Measurements from ENCODE around the gene SLC39A11. TPM values are rescaled to one million over a fixed set of nuclear protein-coding genes. Genes with fewer than 3 reads are reported as not detected.
"Not testable (repeated sequence)": the region's sequence is repeated elsewhere in the genome, so short reads cannot be mapped to it uniquely, and the experiment has no call there.

The SLC39A11 gene
- polyA plus RNA-seq, 3 donors = 27.0 to 30.4 (median 27.4) TPM

DNA sequence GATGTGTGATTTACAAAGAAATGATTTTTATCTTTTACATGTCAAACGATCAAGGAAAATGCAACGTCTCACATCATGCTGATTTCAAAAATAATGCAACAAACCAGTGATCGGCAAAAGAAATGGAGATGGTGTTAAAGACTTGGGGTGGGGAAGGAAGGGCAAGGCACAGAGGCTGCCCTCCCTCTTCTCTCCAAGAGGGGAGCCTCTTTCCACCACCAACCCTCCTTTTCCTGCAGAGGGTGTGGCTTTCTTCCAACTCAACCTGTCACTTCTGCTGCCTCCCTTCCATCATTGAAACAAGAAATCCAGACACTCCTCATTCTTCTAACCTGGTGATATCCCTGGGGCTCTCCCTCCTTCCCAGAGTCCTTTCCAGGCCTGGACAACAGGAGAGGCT is 320.8 kb downstream of the SLC39A11 start:
- DNase-seq (ENCODE audit: low read depth in 3 of 3, low spot score in 2 of 3) = no peak

- DNase-seq (ENCODE audit: low read depth in 3 of 3, low spot score in 2 of 3) = no peak
Observed at GRCh38 chr17:72766761-72767356, 325.6 kb downstream of the SLC39A11 start.

GRCh38 chr17:72765368-72766153 is 326.9 kb downstream of the SLC39A11 start:
- no peak for DNase-seq (ENCODE audit: low read depth in 3 of 3, low spot score in 2 of 3)

DNA sequence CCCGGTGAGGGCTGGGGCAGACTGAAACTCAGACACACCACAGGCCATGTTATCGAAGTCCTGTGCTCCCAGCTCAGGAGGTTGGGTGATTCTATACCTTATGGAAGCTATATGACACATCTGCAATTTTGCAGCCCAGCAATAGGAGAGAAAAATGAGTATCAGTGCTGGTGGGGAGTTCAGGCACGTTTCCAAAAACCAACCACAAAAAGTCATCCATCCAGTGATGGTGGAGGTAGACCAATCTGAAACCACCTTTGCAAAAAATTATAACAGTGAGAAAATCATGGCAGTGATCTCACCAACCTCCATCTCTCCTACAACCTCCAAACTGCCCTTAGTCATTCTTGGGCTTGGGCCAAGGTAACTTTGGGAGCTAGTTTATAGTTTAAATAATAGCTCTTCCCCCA is 327.9 kb downstream of the SLC39A11 start:
- no peak for DNase-seq (ENCODE audit: low read depth in 3 of 3, low spot score in 2 of 3)

GRCh38 chr17:72763981-72764380 is 328.5 kb downstream of the SLC39A11 start:
- no peak for DNase-seq (ENCODE audit: low read depth in 3 of 3, low spot score in 2 of 3)

GRCh38 chr17:72761893-72762575 is 330.5 kb downstream of the SLC39A11 start:
- DNase-seq (ENCODE audit: low read depth in 3 of 3, low spot score in 2 of 3) = not testable (repeated sequence)

- no peak for DNase-seq (ENCODE audit: low read depth in 3 of 3, low spot score in 2 of 3)
Observed at GRCh38 chr17:72761431-72761830, 331.1 kb downstream of the SLC39A11 start.

DNA sequence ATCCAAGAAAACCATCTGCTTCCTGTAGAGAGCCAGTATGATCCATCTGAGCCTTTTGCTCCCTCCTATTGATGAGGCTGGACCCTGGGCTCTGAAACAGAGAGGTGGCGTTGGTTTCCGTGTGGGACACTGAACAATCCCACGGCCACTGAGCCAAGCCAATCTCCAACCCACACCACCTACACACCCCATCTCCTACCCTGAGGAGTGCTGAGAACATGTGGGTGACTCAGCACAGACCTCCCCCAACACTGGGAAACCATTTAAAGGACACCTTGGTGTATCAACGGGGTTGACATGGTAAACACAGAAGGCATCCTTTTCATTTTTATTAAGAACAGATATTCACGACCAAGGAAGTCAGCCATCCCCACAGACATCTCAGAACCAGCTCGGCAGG is 332.1 kb downstream of the SLC39A11 start:
- no peak for DNase-seq (ENCODE audit: low read depth in 3 of 3, low spot score in 2 of 3)

DNA sequence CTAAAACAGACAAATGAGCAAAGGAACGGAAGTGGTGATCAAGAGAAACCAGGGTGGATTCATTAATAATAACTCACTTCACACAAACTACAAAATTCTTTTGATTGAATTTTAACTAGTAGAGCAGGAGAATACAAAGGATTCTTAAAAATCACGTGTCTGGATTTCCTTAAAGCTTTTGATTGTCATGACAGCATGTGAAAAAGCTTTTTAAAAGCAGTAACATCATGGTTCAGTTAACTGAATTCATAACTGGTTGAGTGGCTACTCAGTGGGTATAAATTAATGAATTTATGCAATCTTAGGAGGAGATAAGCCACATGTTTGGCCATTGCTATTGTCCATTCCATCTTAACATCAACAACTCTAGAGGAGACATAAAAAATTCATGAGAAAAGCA is 333.2 kb downstream of the SLC39A11 start:
- no peak for DNase-seq (ENCODE audit: low read depth in 3 of 3, low spot score in 2 of 3)

GRCh38 chr17:72756256-72756655 is 336.2 kb downstream of the SLC39A11 start:
- DNase-seq (ENCODE audit: low read depth in 3 of 3, low spot score in 2 of 3) = no peak

- no peak for DNase-seq (ENCODE audit: low read depth in 3 of 3, low spot score in 2 of 3)
Observed at GRCh38 chr17:72754513-72754912, 338.0 kb downstream of the SLC39A11 start.

DNA sequence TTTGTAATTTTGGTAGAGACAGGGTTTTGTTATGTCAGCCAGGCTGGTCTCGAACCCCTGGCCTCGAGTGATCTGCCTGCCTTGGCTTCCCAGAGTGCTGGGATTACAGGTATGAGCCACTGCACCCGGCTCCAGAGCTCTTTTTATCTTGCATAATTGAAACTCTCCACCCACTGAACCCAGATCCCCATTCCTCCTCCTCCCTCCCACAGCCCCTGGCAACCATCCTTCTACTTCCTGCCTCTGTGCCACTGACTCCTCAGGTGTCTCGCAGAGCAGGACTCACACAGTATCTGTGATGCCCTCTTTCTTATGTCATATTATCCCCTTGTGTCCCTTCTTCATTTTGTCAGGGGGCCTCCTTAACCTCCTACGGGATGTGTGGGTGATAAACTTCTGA is 340.7 kb downstream of the SLC39A11 start:
- DNase-seq (ENCODE audit: low read depth in 3 of 3, low spot score in 2 of 3) = no peak

GRCh38 chr17:72749119-72749572 is 343.3 kb downstream of the SLC39A11 start:
- no peak for DNase-seq (ENCODE audit: low read depth in 3 of 3, low spot score in 2 of 3)

DNA sequence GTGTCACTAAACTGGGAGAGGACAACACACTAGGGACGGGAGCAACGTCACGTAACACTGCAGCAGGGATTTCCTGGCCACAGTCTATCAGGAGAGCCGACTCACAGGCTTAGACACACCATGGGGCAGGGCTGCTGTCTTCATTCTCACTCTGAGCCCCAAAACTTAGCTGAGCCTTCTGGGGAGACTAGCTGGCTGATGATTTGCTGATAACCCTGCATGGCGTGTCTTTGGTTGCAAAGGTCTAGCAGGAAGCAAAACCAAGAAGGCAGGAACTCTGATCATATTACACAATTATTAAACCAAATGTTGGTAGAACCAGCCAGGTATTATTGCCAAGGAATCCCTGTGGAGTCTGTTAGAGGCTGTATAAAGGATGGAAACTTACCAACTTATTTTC is 345.0 kb downstream of the SLC39A11 start:
- no peak for DNase-seq (ENCODE audit: low read depth in 3 of 3, low spot score in 2 of 3)

GRCh38 chr17:72745241-72745640 is 347.2 kb downstream of the SLC39A11 start:
- no peak for DNase-seq (ENCODE audit: low read depth in 3 of 3, low spot score in 2 of 3)

- DNase-seq (ENCODE audit: low read depth in 3 of 3, low spot score in 2 of 3) = no peak
Observed at GRCh38 chr17:72743037-72743467, 349.4 kb downstream of the SLC39A11 start.

GRCh38 chr17:72737151-72737690 is 355.3 kb downstream of the SLC39A11 start:
- no peak for DNase-seq (ENCODE audit: low read depth in 3 of 3, low spot score in 2 of 3)

GRCh38 chr17:72735592-72735991 is 356.9 kb downstream of the SLC39A11 start:
- no peak for DNase-seq (ENCODE audit: low read depth in 3 of 3, low spot score in 2 of 3)

DNA sequence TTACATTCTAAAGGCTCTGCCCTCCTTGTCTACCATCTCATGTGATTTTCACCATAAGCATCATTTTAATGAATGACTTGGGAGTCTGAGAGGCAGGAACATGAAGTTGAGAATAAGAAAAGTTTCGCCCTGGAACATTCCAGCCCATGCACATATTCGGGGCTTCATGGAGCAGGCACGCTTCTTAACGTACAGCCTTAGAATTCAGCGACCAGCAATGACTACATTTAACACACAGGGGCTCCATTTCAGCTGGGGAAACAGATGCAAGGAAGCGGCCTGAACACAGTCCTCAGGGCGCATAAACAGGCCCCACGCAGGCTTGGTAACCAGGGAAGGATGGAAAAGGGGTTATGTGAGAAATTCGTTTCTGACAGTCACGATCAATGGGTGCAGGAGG is 357.4 kb downstream of the SLC39A11 start:
- no peak for DNase-seq (ENCODE audit: low read depth in 3 of 3, low spot score in 2 of 3)

- DNase-seq (ENCODE audit: low read depth in 3 of 3, low spot score in 2 of 3) = no peak
Observed at GRCh38 chr17:72734613-72735012, 357.9 kb downstream of the SLC39A11 start.

DNA sequence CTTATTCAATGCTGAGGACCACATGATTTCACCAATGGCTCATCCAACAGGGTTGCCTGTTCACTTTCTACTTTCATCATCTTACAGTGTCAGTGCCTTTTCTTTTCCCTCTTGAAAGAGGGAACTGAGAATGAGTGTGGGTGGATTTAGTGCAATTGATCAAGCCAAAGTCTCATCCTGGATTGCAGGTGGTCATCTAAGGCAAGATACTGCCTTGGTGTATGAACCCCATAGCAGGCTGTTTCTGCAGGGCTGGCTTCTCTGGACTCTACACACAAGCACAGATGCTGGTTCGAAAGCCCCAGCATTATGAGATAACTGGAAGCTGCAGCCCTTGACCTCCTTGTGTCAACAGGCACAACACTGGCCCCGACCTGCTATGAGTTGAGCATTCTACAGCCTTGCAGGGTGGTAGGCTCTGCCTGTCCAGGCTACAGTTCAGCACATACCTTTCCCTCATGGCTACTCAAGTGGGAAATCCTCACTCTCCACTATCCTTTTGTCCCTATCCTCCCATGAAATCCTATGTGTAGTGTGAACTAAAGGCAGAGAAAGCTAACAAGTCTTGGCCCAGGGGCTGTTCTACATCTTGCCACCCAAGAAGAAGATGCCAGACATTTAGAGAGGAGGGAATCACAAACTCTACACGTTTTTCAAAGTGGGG is 358.7 kb downstream of the SLC39A11 start:
- DNase-seq (ENCODE audit: low read depth in 3 of 3, low spot score in 2 of 3) = no peak

Data from right renal cortex interstitium (tissue), 3 donors.